Trophoblast cell (in vitro differentiated cells and primary cell): Measurements from ENCODE around the gene SYP.

Experiments used
- DNase-seq, 2 donors: peaks; one replicate each; pipeline ENCODE4 v3.0.0-alpha.2; 2016
- H2AFZ ChIP-seq: 2 replicates; pipeline ENCODE4 v1.6.1; 2013; ENCODE audit warnings: low read length, moderate library complexity, mild to moderate bottlenecking; ENCODE audit not compliant: insufficient read depth, poor library complexity
- H2AK5ac ChIP-seq: 2 replicates; pipeline ENCODE4 v1.6.1; 2013; ENCODE audit warnings: mild to moderate bottlenecking, low read length
- H2BK120ac ChIP-seq: 2 replicates; pipeline ENCODE4 v1.6.1; 2013; ENCODE audit warnings: low read length, mild to moderate bottlenecking, moderate library complexity; ENCODE audit not compliant: insufficient read depth, poor library complexity
- H2BK12ac ChIP-seq: 2 replicates; pipeline ENCODE4 v1.6.1; 2013; ENCODE audit warnings: mild to moderate bottlenecking, low read length, moderate library complexity
- H2BK5ac ChIP-seq: 2 replicates; pipeline ENCODE4 v1.6.1; 2013; ENCODE audit warnings: low read length, low read depth, moderate library complexity, mild to moderate bottlenecking; ENCODE audit not compliant: poor library complexity
- H3K14ac ChIP-seq: 2 replicates; pipeline ENCODE4 v1.6.1; 2013; ENCODE audit warnings: mild to moderate bottlenecking, low read length
- H3K18ac ChIP-seq: 2 replicates; pipeline ENCODE4 v1.6.1; 2013; ENCODE audit warnings: mild to moderate bottlenecking, low read length
- H3K23ac ChIP-seq: 2 replicates; pipeline ENCODE4 v1.6.1; 2013; ENCODE audit warnings: low read length
- H3K27ac ChIP-seq: 2 replicates; pipeline ENCODE4 v1.5.1; 2013; ENCODE audit warnings: low read depth, mild to moderate bottlenecking, inconsistent platforms, low read length, moderate library complexity
- H3K27me3 ChIP-seq: 2 replicates; pipeline ENCODE4 v1.6.1; 2013; ENCODE audit warnings: inconsistent platforms, mild to moderate bottlenecking, low read length, moderate library complexity; ENCODE audit not compliant: insufficient read depth
- H3K36me3 ChIP-seq, 2 experiments: 1 replicate in 1 of 2; 2 replicates in 1 of 2; pipeline ENCODE4 v1.6.1; 2013; ENCODE audit warnings: low read length in 2 of 2, mild to moderate bottlenecking in 2 of 2, moderate library complexity in 1 of 2; ENCODE audit not compliant: insufficient read depth in 2 of 2, control insufficient read depth in 1 of 2
- H3K4ac ChIP-seq: 2 replicates; pipeline ENCODE4 v1.6.1; 2013; ENCODE audit warnings: low read depth, mild to moderate bottlenecking, low read length, moderate library complexity
- H3K4me1 ChIP-seq, 2 experiments: 1 replicate in 1 of 2; 2 replicates in 1 of 2; pipeline ENCODE4 v1.6.1; 2013; ENCODE audit warnings: low read length in 2 of 2, mild to moderate bottlenecking in 2 of 2, moderate library complexity in 1 of 2; ENCODE audit not compliant: insufficient read depth in 2 of 2, control insufficient read depth in 1 of 2
- H3K4me2 ChIP-seq: 2 replicates; pipeline ENCODE4 v1.6.1; 2013; ENCODE audit warnings: inconsistent platforms, mild to moderate bottlenecking, low read length, moderate library complexity
- H3K4me3 ChIP-seq: 2 replicates; pipeline ENCODE4 v1.5.1; 2013; ENCODE audit warnings: mild to moderate bottlenecking, low read depth, low read length, inconsistent platforms
- H3K79me1 ChIP-seq: one replicate; pipeline ENCODE4 v1.6.1; 2013; ENCODE audit warnings: low read length
- H3K79me2 ChIP-seq: 2 replicates; pipeline ENCODE4 v1.6.1; 2013; ENCODE audit warnings: low read length, mild to moderate bottlenecking; ENCODE audit not compliant: control insufficient read depth, insufficient read depth, poor library complexity
- H3K9ac ChIP-seq: 2 replicates; pipeline ENCODE4 v1.6.1; 2013; ENCODE audit warnings: mild to moderate bottlenecking, low read length
- H3K9me3 ChIP-seq: 2 replicates; pipeline ENCODE4 v1.6.1; 2013; ENCODE audit warnings: low read depth, mild to moderate bottlenecking, control low read depth, inconsistent platforms, low read length; ENCODE audit not compliant: insufficient read depth
- H4K12ac ChIP-seq: 2 replicates; pipeline ENCODE4 v1.6.1; 2013; ENCODE audit warnings: low read depth, mild to moderate bottlenecking, low read length, moderate library complexity
- H4K8ac ChIP-seq: 2 replicates; pipeline ENCODE4 v1.6.1; 2013; ENCODE audit warnings: low read depth, mild to moderate bottlenecking, low read length, moderate library complexity
- H4K91ac ChIP-seq: one replicate; pipeline ENCODE4 v1.6.1; 2013; ENCODE audit warnings: low read depth, mild to moderate bottlenecking, low read length, moderate library complexity
- whole genome bisulfite sequencing: extraction: QIAGEN DNeasy Blood & Tissue Kit; methylation state at CpG from one replicate; pipeline ENCODE4 v1.1.7; 2013; ENCODE audit warnings: missing lambda C conversion rate; ENCODE audit not compliant: insufficient read length, insufficient coverage; ENCODE audit errors: extremely low coverage; 5-methylcytosine and 5-hydroxymethylcytosine counted together

The SYP gene

GRCh38 chrX:49221868-49222267 lies 21.9 kb upstream of the SYP start:
- H2BK12ac ChIP-seq, result no peak overlapping the region
- no peaks in the 10 kb centered on the region for H3K79me1 ChIP-seq
- H4K12ac ChIP-seq, result no peak overlapping the region
- H3K4me1 ChIP-seq, result no peaks in the 10 kb centered on the region
- no peak overlapping the region for H2AK5ac ChIP-seq
- H3K4me3 ChIP-seq, result no peak overlapping the region
- no peak overlapping the region for H4K91ac ChIP-seq
- no peak overlapping the region for H3K9ac ChIP-seq
- no peak overlapping the region for H2AFZ ChIP-seq
- H3K14ac ChIP-seq, result no peak overlapping the region
- no peaks in the 10 kb centered on the region for H3K79me2 ChIP-seq
- H3K27me3 ChIP-seq, result no peaks in the 10 kb centered on the region
- H2BK120ac ChIP-seq, result no peak overlapping the region
- no peaks in the 10 kb centered on the region for H3K9me3 ChIP-seq
- H3K27ac ChIP-seq, result no peak overlapping the region
- H3K18ac ChIP-seq, result no peak overlapping the region
- no peak for DNase-seq
- no peak overlapping the region for H3K4ac ChIP-seq
- no peaks in the 10 kb centered on the region for H3K36me3 ChIP-seq
- H2BK5ac ChIP-seq, result no peak overlapping the region
- no peak overlapping the region for H3K4me2 ChIP-seq
- no peak overlapping the region for H4K8ac ChIP-seq
- no peak overlapping the region for H3K23ac ChIP-seq
- no CpG with 5 or more reads among the region's 2 CpGs for WGBS

- no peak overlapping the region for H3K27ac ChIP-seq
- H2AK5ac ChIP-seq, result no peak overlapping the region
- H2BK5ac ChIP-seq, result no peak overlapping the region
- no peak overlapping the region for H3K23ac ChIP-seq
- H4K12ac ChIP-seq, result no peak overlapping the region
- H3K18ac ChIP-seq, result no peak overlapping the region
- no peaks in the 10 kb centered on the region for H3K27me3 ChIP-seq
- no peaks in the 10 kb centered on the region for H3K79me1 ChIP-seq
- H3K4me3 ChIP-seq, result no peak overlapping the region
- no peak overlapping the region for H4K8ac ChIP-seq
- H2BK120ac ChIP-seq, result no peak overlapping the region
- H3K79me2 ChIP-seq, result no peaks in the 10 kb centered on the region
- H3K9me3 ChIP-seq, result no peaks in the 10 kb centered on the region
- H3K4me1 ChIP-seq, result no peaks in the 10 kb centered on the region
- no peak overlapping the region for H3K14ac ChIP-seq
- H3K36me3 ChIP-seq, result no peaks in the 10 kb centered on the region
- no peak overlapping the region for H3K4ac ChIP-seq
- H3K9ac ChIP-seq, result no peak overlapping the region
- H3K4me2 ChIP-seq, result no peak overlapping the region
- no peak overlapping the region for H4K91ac ChIP-seq
- no peak overlapping the region for H2BK12ac ChIP-seq
- no peak for DNase-seq
- H2AFZ ChIP-seq, result no peak overlapping the region
Observed at GRCh38 chrX:49220100-49220499, 20.1 kb upstream of the SYP start.

- Histone ChIP-seq H3K79me2 (no peaks in the 10 kb centered on the region), H3K79me1 (no peaks in the 10 kb centered on the region), H3K36me3 (no peaks in the 10 kb centered on the region), H3K18ac (no peak overlapping the region), H3K4ac (no peak overlapping the region), H4K12ac (no peak overlapping the region), H4K8ac (no peak overlapping the region), H3K27ac (no peak overlapping the region), H3K23ac (no peak overlapping the region), H2BK5ac (no peak overlapping the region), H2BK12ac (no peak overlapping the region), H2AK5ac (no peak overlapping the region), H3K9ac (no peak overlapping the region), H3K4me1 (no peaks in the 10 kb centered on the region), H3K4me3 (no peak overlapping the region), H2AFZ (no peak overlapping the region), H3K27me3 (no peaks in the 10 kb centered on the region), H3K14ac (no peak overlapping the region), H4K91ac (no peak overlapping the region), H3K4me2 (no peak overlapping the region), H3K9me3 (no peaks in the 10 kb centered on the region), H2BK120ac (no peak overlapping the region)
- WGBS, result no CpG with 5 or more reads among the region's 14 CpGs
- DNase-seq, result peak; percentile 56 to 60
Observed at GRCh38 chrX:49214996-49215526, 15.1 kb upstream of the SYP start.

- Histone ChIP-seq H4K8ac (no peak overlapping the region), H3K79me1 (no peaks in the 10 kb centered on the region), H3K18ac (no peak overlapping the region), H3K4me3 (no peak overlapping the region), H2BK120ac (no peak overlapping the region), H3K9me3 (no peaks in the 10 kb centered on the region), H3K79me2 (no peaks in the 10 kb centered on the region), H3K27ac (no peak overlapping the region), H3K27me3 (no peaks in the 10 kb centered on the region), H3K4me1 (no peaks in the 10 kb centered on the region), H2BK5ac (no peak overlapping the region), H2AFZ (no peak overlapping the region), H2AK5ac (no peak overlapping the region), H4K12ac (no peak overlapping the region), H3K14ac (no peak overlapping the region), H3K36me3 (no peaks in the 10 kb centered on the region), H3K9ac (no peak overlapping the region), H4K91ac (no peak overlapping the region), H3K4me2 (no peak overlapping the region), H3K23ac (no peak overlapping the region), H2BK12ac (no peak overlapping the region), H3K4ac (no peak overlapping the region)
- DNase-seq, result no peak
- WGBS, result no CpG with 5 or more reads among the region's 2 CpGs
Observed at GRCh38 chrX:49214416-49214815, 14.4 kb upstream of the SYP start.
